Stimulated activated CD4-positive, alpha-beta T cell treated with anti-CD3 and anti-CD28 coated beads, Interleukin-12 subunit alpha, Interleukin-12 subunit beta, amount 100 ng/mL, for 24 hours (primary cell): ENCODE results near the gene EHD2.
A peak's percentile ranks its signal among the peaks of the same experiment; 100 is the strongest.
"Not testable (repeated sequence)": the region's sequence is repeated elsewhere in the genome, so short reads cannot be mapped to it uniquely, and the experiment has no call there.

Experiments
- DNase-seq, 2 experiments: peaks; one replicate each; pipeline ENCODE4 v3.0.0-alpha.2; 2020; ENCODE audit warnings: low read depth in 2 of 2

Gene EHD2

DNA sequence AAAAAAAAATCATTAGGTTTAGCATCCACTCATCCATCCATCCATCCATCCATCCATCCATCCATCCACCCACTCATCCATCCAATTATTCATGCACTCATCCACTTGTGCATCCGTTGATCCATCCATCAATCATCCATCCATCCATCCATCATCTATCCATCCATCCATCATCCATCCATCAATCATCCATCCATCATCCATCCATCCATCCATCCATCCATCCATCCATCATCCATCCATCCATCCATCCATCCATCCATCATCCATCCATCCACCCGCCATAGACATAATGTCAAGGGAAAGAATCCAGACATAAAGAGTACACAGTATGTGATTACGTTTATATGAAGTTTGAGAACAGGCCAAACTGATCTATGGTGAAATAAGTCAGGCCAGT lies 56.3 kb downstream of the EHD2 start:
- no peak for DNase-seq

DNA sequence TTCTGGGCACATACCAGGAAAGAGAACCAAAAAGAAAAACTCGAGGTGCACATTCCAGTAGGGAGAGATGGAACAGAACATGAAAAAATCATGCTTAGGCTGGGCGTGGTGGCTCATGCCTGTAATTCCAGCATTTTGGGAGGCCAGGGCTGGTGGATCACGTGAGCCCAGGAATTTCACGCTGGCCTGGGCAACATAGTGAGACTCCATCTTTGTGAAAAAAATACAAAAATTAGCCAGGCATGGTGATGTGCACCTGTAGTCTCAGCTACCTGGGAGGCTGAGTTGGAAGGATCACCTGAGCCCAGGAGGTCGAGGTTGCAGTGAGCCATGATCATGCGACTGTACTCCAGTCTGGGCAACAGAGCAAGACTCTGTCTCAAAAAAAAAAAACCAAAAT lies 58.1 kb downstream of the EHD2 start:
- DNase-seq = not testable (repeated sequence)

- no peak for DNase-seq
Observed at GRCh38 chr19:47776568-47776967, 63.3 kb downstream of the EHD2 start.

DNA sequence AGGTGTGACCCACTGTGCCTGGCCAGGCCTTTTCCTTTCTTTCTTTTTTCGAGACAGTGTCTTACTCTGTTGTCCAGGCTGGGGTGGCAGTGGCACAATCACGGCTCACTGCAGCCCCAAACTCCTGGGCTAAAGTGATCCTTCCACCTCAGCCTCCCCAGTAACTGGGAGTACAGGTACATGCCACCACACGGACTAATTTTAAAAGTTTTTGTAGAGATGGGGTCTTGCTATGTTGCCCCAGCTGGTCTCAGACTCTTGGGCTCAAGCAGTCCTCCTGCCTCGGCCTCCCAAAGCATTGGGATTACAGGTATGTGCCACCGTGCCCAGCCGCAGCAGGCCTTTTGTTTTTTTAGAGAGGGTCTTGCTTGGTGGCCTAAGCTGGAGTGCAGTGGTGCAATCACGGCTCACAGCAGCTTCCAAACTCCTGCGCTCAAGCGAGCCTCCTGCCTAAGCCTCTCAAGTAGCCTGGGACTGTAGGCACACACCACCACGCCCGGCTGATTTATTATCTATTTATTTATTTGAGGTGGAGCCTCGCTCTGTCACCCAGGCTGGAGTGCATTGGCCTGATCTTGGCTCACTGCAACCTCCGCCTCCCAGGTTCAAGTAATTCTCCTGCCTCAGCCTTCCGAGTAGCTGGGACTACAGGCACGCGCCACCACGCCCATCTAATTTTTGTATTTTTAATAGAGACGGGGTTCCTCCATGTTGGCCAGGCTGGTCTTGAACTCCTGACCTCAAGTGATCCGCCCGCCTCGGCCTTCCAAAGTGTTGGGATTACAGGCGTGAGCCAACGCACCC lies 64.2 kb downstream of the EHD2 start:
- DNase-seq = not testable (repeated sequence)

DNA sequence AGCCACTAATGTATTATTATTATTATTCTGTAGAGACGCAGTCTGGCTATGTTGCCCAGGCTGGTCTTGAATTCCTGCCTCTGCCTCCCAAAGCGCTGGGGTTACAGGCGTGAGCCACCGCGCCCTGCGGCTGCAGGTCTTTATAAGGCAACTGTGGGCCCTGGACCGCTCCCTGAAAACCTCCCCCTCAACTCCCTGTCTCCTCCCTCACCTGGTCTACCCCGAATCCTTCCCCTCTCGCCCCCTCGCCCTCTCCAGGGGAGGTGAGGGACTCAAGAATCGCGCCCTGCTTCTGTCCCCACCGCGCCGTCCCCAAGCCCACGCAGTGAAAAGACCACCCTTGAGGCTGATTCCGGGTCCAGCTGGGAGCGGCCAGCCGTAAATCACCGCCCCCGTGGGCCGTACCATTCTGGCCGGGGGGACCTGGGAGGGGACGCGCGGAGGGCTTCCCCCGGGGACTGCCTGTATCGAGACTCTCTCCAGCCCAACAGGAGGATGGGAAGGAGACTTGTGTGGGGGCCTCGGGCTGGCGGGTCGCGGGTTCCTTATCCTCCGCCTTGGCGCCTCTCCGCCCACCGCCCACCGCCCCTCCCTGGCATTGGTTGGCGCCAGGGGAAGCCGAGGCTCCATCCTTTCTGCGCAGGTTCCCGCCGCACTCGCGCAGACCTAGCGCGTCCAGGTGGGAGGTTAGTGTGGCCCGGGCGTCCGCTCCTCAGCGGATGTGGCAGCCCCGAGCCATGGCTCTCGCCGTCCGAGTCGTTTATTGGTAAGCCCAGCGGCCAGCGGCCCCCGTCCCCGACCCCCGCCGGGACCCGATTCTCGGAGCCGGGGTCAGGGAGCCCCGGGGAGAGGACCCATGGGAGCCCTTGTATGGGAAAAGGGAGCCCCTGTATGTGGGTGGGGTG lies 65.1 kb downstream of the EHD2 start, which contains the start of gene SELENOW:
SELENOW (plus strand) TSS at position 655 of the 905 bp plus-strand sequence; CDS start at position 738, 83 bp downstream.
- peak; percentile 60 to 68 for DNase-seq

- DNase-seq = no peak
Observed at GRCh38 chr19:47778954-47779351, 65.7 kb downstream of the EHD2 start.

DNA sequence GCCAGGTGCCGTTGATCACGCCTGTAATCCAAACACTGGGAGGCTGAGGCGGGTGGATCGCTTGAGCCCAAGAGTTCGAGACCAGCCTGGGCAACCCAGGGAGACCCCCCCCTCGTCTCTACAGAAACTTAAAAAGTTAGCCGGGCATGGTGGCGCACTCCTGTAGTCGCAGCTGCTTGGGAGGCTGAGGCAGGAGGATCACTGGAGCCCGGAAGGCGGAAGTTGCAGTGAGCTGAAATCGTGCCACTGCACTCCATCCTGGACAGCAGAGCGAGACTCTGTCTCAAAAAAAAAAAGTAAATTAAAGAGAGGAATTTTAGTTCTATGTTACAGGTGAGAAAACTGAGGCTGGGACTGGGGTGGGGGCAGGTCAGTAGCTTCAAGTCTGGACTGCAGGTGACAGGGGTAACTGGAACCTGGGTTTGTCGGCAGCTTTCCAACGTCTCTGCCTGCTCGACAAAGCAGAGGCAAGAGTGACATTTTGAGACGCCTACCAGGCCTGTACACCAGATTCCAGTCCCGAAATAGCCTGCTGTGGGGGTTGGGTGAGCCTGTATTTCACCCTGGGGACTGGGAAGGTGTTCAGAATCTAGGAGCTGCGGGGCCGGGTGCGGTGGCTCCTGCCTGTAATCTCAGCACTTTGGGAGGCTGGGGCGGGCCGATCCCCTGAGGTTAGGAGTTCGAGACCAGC lies 66.4 kb downstream of the EHD2 start:
- no peak for DNase-seq

DNA sequence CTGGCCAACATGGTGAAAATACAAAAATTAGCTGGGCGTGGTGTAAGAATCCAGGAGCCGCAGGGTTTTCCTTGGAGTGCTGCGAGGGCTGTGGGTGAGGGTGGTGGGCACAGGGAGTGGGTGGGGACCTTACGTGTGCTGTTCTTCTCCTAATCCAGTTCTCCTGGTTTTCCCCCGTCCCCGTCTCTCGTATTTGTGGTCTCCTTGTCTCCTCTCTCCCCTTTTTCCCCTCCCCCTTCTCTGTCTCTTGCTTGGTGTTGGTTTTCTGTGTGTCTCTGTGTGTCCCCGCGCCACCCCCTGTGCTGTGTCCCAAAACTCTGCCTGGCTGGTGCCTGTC lies 67.0 kb downstream of the EHD2 start:
- DNase-seq = no peak

GRCh38 chr19:47781590-47782262 lies 68.5 kb downstream of the EHD2 start:
- no peak for DNase-seq

DNA sequence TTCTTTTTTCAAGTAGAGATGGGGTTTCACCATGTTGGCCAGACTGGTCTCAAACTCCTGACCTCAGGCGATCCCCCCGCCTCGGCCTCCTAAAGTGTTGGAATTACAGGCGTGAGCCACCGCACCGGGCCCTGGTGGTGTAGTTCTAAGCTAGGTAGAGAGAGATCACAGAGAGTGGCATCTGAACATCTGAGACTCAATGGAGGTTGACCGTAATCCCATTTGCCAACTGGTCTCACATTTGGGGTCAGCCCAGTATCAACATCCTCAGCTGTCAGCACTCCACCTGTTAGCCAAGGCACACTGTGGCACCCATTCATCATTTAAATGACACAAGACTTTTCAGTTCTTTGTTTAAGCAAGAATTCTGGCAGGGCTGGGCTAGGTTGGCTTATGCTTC lies 73.3 kb downstream of the EHD2 start:
- no peak for DNase-seq

GRCh38 chr19:47787307-47787706 lies 74.1 kb downstream of the EHD2 start:
- DNase-seq = not testable (repeated sequence)

DNA sequence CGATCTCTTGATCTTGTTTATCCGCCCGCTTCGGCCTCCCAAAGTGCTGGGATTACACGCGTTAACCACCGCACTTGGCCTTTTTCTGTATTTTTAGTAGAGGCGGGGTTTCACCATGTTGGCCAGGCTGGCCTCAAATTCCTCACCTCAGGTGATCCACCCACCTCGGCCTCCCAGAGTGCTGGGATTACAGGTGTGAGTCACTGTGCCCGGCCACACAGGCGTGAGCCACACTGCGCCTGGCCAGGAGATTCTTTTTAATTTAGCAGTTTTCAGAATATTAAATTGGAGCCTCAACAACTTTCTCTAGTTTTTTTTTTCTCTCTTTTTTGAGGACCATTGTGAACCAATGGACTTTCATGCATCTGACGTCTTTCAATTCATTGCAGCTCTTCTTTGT lies 76.6 kb downstream of the EHD2 start:
- DNase-seq = not testable (repeated sequence)

GRCh38 chr19:47790398-47790814 lies 77.2 kb downstream of the EHD2 start:
- peak; percentile 69 to 93 for DNase-seq

GRCh38 chr19:47792616-47793015 lies 79.4 kb downstream of the EHD2 start:
- no peak for DNase-seq
